HG03175 (cell line): ENCODE results near the gene TUBG2.
"Not testable (repeated sequence)": the region's sequence is repeated elsewhere in the genome, so short reads cannot be mapped to it uniquely, and the experiment has no call there.

Source experiments
- ATAC-seq: cut with Tn5 transposase; IDR thresholded peaks from one replicate; pipeline ENCODE4 v1.9.1; 2021; ENCODE audit warnings: mild to moderate bottlenecking, moderate library complexity; ENCODE audit not compliant: unreplicated experiment

Gene TUBG2

GRCh38 chr17:42659079-42659931 lies at the start of gene TUBG2:
Gene TUBG2, plus strand, starts transcription at chr17:42659284. Its CDS starts 220 bp downstream, at chr17:42659504.
- ATAC-seq = peak; percentile 44

- ATAC-seq = not testable (repeated sequence)
These were observed 49.0 kb upstream of the TUBG2 start for GRCh38 chr17:42609814-42610801.

- no peak for ATAC-seq
These were observed 47.1 kb upstream of the TUBG2 start for GRCh38 chr17:42612013-42612412.

- ATAC-seq = no peak
These were observed 45.3 kb upstream of the TUBG2 start for GRCh38 chr17:42613699-42614295.

- peak; percentile 18 for ATAC-seq
These were observed 41.1 kb upstream of the TUBG2 start for GRCh38 chr17:42617956-42618431.

- ATAC-seq = peak; percentile 73
These were observed 40.5 kb upstream of the TUBG2 start for GRCh38 chr17:42618442-42619150.

- ATAC-seq = not testable (repeated sequence)
These were observed 37.1 kb upstream of the TUBG2 start for GRCh38 chr17:42621987-42622386.

GRCh38 chr17:42623271-42623670 lies 35.8 kb upstream of the TUBG2 start:
- ATAC-seq = no peak

GRCh38 chr17:42623732-42624596 lies 35.1 kb upstream of the TUBG2 start:
- no peak for ATAC-seq

GRCh38 chr17:42627032-42627764 lies 31.9 kb upstream of the TUBG2 start:
- not testable (repeated sequence) for ATAC-seq

- no peak for ATAC-seq
These were observed 29.6 kb upstream of the TUBG2 start for GRCh38 chr17:42629411-42630009.

- ATAC-seq = no peak
These were observed 26.1 kb upstream of the TUBG2 start for GRCh38 chr17:42632949-42633444.

- no peak for ATAC-seq
These were observed 19.5 kb upstream of the TUBG2 start for GRCh38 chr17:42639525-42640113.

- no peak for ATAC-seq
These were observed 19.0 kb upstream of the TUBG2 start for GRCh38 chr17:42640121-42640520.

- ATAC-seq = no peak
These were observed 16.7 kb upstream of the TUBG2 start for GRCh38 chr17:42642336-42642735.

GRCh38 chr17:42647778-42648177 lies 11.3 kb upstream of the TUBG2 start:
- ATAC-seq = no peak

- no peak for ATAC-seq
These were observed 7.7 kb upstream of the TUBG2 start for GRCh38 chr17:42651392-42651791.
